T-helper 1 cell treated with Interleukin-12 subunit alpha and Interleukin-12 subunit beta and Interleukin-4 antibody, amounts not matched to agents 30 μg/mL and 1 μg/mL, for 36 hours (primary cell): ENCODE results near the gene ALDH1A2.
"Not testable (repeated sequence)": the region's sequence is repeated elsewhere in the genome, so short reads cannot be mapped to it uniquely, and the experiment has no call there.

ENCODE experiments used
- H3K27ac Mint-ChIP-seq: one replicate; pipeline ENCODE4 v1.8.0; 2021; ENCODE audit warnings: mild to moderate bottlenecking, mixed read lengths
- H3K27me3 Mint-ChIP-seq: one replicate; pipeline ENCODE4 v1.8.0; 2021; ENCODE audit warnings: low read depth, mixed read lengths
- H3K36me3 Mint-ChIP-seq: one replicate; pipeline ENCODE4 v1.8.0; 2021; ENCODE audit warnings: low read depth, mixed read lengths
- H3K4me1 Mint-ChIP-seq: one replicate; pipeline ENCODE4 v1.8.0; 2021; ENCODE audit warnings: low read depth, mixed read lengths
- H3K4me3 Mint-ChIP-seq: one replicate; pipeline ENCODE4 v1.8.0; 2021; ENCODE audit warnings: mild to moderate bottlenecking, moderate library complexity, mixed read lengths
- H3K9me3 Mint-ChIP-seq: one replicate; pipeline ENCODE4 v1.8.0; 2021; ENCODE audit warnings: mixed read lengths

ALDH1A2 gene

DNA sequence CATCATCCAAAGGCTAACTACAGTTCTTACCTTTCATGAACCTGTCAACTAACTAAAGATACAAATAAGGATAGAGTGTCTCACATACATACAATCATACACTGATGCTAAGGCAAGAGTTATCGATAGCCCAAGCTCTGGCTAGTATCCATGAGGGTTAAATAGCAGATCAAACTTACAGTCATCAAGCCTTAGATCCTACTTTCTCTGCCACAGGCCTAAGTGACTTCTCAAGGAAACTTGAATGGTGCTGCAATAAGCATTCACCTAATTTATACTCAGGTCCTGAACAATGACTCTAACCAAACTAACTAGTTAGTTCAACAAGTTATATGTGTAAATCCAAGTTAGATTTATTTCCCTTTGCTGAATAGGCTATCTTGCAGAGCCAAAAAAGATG, 51.0 kb downstream of the ALDH1A2 start:
- no peaks in the 10 kb centered on the region for H3K4me1 Mint-ChIP-seq
- H3K36me3 Mint-ChIP-seq: no peaks in the 10 kb centered on the region
- H3K27me3 Mint-ChIP-seq: peaks cover 41% of the 10 kb centered on the region
- H3K9me3 Mint-ChIP-seq: no peaks in the 10 kb centered on the region
- no peak overlapping the region for H3K4me3 Mint-ChIP-seq
- H3K27ac Mint-ChIP-seq: no peak overlapping the region

DNA sequence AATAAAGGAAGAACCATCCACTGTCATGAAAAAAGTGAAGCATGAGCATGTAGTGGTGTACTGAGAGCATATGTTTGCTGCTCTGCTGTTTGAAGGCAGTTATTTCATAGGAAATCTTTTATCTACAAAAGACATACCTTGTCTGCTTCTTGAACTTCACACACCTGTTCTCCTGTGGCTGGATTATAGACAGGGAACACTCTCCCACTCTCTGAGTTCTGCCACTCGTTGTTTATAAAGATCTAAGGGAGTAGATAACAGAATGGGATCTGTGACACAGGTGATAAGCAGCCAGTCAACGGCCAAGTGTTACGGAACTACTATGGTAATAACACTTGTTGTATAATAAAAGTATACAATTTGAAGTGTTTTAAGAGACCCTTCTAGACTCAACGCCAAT, 51.5 kb downstream of the ALDH1A2 start:
- Mint-ChIP-seq H3K4me3 (no peak overlapping the region), H3K27me3 (peaks cover 43% of the 10 kb centered on the region), H3K36me3 (no peaks in the 10 kb centered on the region), H3K4me1 (no peaks in the 10 kb centered on the region), H3K27ac (no peak overlapping the region), H3K9me3 (no peaks in the 10 kb centered on the region)

DNA sequence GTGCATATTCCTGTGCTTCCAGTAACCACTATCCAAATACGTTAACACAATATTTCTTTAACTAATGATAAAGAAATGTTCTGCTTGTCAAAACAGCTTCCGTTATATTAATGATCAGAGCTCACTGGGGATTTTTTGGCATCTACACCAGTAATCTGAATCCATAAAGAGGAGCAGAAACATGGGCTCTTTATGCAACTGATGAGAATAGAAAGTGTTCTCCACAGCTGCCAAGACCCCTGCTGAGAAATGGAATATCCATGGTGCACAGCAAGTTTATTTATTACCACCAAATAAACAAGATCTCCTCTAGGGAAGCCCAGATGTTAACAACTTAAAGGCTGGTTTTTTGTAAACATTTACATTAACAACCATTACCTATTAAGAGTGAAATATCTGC, 54.5 kb downstream of the ALDH1A2 start:
- Mint-ChIP-seq H3K4me3 (no peak overlapping the region), H3K36me3 (no peaks in the 10 kb centered on the region), H3K4me1 (no peaks in the 10 kb centered on the region), H3K27ac (no peak overlapping the region), H3K27me3 (peaks cover 55% of the 10 kb centered on the region), H3K9me3 (no peaks in the 10 kb centered on the region)

DNA sequence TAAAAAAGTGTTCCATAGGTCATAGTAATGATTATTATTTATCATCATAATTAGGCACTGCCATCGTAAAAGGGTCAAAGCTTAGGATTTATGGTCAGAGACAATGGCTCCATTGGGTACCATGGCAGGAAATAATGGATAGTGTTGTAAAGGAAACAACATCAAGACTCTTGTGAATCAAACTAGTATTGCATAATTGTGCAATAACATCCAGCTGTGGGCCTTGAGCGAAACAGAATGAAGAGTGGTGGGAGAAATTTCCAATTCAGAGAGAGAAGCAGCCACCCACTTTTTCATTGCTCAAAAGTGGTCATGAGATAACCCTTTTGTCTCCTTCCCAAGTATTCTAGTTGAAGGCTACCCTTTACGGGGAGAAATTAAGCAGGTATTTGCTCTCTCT, 61.7 kb downstream of the ALDH1A2 start:
- Mint-ChIP-seq H3K4me3 (no peak overlapping the region), H3K27ac (no peak overlapping the region), H3K36me3 (no peaks in the 10 kb centered on the region), H3K4me1 (no peaks in the 10 kb centered on the region), H3K9me3 (peaks cover 7% of the 10 kb centered on the region), H3K27me3 (peaks cover 30% of the 10 kb centered on the region)

DNA sequence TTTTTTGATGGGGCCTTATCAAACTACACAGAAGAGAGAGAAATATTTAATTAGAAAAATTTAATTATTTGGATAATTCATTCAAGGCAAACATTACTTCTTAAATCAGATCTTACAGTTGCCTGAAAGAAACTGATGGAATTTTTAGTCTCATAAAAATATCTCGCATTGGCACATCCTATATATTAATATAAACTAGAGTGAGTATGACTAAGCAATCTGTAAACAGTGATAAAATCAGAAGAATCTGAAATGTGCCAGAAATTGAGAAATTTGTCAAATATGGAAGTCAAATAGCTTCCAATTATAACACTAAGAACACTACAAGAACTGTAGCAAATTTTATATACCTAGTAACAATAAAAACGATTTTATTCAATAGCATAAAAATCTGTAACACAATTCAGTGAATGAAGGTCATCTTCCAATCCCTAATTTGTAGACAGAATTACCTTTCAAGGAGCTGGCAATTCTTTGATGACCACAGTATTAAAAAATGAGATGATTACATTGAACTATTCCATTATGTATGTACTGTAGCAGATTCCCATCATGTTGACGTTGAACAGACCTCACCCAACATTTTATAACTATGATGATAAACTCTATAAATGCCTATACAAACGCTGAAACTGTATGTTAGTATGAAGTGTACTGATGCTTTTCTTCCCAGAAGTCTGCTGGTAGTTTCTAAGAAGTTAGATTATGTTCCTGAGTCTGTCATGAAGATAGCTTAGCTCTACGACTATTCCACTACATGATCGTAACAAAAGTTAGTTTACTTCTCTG, 63.0 kb downstream of the ALDH1A2 start:
- H3K27me3 Mint-ChIP-seq: peaks cover 36% of the 10 kb centered on the region
- no peaks in the 10 kb centered on the region for H3K36me3 Mint-ChIP-seq
- H3K4me3 Mint-ChIP-seq: no peak overlapping the region
- H3K27ac Mint-ChIP-seq: no peak overlapping the region
- H3K4me1 Mint-ChIP-seq: no peaks in the 10 kb centered on the region
- peaks cover 7% of the 10 kb centered on the region for H3K9me3 Mint-ChIP-seq

DNA sequence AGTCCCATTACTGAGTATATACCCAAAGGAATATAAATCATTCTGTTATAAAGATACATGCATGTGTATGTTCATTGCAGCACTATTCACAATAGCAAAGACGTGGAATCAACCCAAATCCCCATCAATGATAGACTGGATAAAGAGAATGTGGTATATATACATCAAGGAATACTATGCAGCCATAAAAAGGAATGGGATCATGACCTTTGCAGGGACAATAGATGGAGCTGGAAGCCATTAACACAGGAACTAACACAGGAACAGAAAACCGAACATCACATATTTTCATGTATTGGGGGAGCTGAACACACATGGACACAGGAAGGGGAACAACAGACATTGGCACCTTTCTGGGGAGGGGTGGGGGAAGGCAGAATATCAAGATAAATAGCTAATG, 65.8 kb downstream of the ALDH1A2 start:
- peaks cover 51% of the 10 kb centered on the region for H3K27me3 Mint-ChIP-seq
- not testable (repeated sequence) for H3K4me1 Mint-ChIP-seq, H3K36me3 Mint-ChIP-seq, H3K9me3 Mint-ChIP-seq, H3K4me3 Mint-ChIP-seq, H3K27ac Mint-ChIP-seq

DNA sequence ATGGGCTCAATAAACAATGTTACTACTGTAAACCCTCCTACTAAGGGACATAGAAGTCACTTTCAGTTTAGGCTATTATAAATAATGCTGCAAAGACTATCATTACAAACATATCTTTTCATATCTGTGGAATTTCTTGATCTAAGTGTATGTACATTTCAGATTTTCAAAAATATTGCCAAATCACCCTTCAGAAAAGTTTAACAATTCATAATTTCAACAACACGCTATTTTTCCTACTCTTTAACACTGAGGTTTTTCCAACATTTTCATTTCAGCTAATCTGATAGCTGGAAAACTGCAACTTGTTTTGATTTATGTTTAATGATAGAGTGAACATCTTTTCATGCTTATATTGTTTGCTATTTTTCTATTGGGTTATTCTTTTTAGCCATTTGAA, 69.0 kb downstream of the ALDH1A2 start:
- no peaks in the 10 kb centered on the region for H3K4me1 Mint-ChIP-seq
- H3K36me3 Mint-ChIP-seq: no peaks in the 10 kb centered on the region
- H3K27me3 Mint-ChIP-seq: peaks cover 52% of the 10 kb centered on the region
- peaks cover 7% of the 10 kb centered on the region for H3K9me3 Mint-ChIP-seq
- no peak overlapping the region for H3K4me3 Mint-ChIP-seq
- H3K27ac Mint-ChIP-seq: no peak overlapping the region

DNA sequence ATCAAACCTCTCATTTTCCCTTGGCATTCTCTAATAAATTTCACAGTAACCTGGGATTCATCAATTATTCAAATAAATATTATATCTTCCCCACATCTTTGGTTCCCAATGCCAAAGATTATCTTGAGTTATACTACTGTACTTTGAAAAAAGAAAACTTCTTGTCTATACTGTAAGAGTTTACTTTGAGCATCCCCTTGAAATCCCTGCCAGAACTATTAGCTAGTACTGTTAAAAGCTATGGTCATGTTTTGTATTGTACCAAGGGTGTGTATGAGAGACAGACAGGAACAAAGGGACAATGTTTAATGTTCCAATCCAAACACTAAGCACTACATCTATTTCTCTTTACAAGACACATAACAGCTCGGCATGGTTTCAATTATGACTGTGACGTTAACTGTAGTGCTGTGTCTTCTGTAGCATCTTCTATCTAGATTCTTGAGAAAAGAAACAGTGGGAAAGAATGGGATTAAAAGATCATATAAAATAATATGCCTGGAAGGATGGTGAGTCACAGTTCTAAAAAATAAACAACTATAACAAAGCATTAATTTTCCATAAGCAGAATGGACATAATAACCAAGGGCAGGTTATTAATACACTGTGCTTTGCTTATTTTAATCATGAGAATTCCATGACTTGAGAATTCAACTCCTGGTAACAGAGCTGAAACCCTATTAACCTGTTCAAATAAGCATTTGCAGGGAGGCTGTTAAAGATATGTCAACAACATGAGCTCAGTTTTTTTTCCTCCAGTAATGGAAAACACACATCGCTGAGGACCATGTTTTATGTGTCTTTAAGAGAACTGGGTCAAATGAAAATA, 71.1 kb downstream of the ALDH1A2 start:
- no peak overlapping the region for H3K4me3 Mint-ChIP-seq
- H3K9me3 Mint-ChIP-seq: peaks cover 3% of the 10 kb centered on the region
- peaks cover 47% of the 10 kb centered on the region for H3K27me3 Mint-ChIP-seq
- H3K4me1 Mint-ChIP-seq: no peaks in the 10 kb centered on the region
- no peak overlapping the region for H3K27ac Mint-ChIP-seq
- H3K36me3 Mint-ChIP-seq: no peaks in the 10 kb centered on the region

DNA sequence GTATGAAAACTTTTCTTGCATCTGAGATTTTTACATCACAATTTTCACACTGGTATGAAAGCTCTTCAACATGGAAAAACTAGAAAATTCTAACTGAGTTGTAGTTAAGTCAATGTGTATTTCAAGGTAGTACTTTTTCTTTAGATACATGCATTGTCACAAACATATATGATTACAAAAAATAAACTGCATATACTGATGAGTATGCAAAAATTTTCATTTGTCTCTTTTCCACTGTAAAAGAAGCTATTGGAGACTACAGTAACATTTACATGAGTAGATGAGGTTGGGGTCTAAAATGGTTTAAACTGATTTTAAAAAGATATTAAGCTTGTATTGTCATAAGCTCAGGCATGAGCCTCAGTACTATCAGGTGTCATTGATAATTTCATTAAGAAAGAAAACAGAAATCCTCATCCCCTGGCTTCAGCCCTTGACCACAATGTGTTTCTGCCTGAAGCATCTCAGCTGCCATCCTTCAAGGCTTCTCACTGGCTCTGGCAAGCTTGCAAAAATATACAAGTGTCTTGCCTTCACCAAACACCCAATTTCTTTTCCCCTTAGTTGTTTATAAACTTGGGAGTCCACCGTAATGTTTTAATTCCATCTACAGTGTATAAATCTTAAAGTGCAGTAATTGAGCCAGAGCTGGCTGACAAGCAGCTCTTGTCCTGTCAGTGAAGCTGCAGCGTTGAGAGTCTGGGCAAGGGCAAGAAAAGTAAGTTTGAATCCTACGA, 71.9 kb downstream of the ALDH1A2 start:
- peaks cover 38% of the 10 kb centered on the region for H3K27me3 Mint-ChIP-seq
- H3K36me3 Mint-ChIP-seq: no peaks in the 10 kb centered on the region
- no peaks in the 10 kb centered on the region for H3K4me1 Mint-ChIP-seq
- H3K9me3 Mint-ChIP-seq: no peaks in the 10 kb centered on the region
- H3K27ac Mint-ChIP-seq: no peak overlapping the region
- H3K4me3 Mint-ChIP-seq: no peak overlapping the region

DNA sequence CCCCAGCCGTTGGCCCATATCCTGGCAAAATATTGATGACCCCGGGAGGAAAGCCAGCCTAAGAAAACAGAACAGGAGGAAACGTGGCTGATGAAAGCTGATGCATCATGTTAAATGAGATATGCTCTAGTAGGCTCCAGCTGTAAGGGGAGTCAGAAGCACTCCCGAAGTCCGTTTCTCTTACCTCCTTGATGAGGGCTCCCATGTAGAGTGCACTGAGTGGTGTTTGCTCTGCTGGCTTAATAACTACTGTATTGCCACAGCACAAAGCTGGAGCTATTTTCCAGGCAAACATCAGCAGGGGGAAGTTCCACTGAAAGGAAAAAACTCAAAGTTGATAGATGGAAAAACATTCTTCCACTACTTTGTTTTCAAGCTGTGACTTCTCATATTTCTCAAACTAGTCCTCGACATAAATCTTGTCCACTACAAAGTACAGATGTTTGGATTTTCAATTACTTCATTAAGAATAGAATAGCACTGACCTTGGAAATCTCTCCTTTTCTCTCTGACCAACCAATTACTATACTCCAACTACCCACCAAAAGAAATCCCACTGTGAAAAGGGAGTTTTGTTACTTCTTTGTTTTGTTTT, 72.7 kb downstream of the ALDH1A2 start:
- H3K9me3 Mint-ChIP-seq: no peaks in the 10 kb centered on the region
- H3K4me1 Mint-ChIP-seq: no peaks in the 10 kb centered on the region
- H3K27me3 Mint-ChIP-seq: peaks cover 31% of the 10 kb centered on the region
- H3K27ac Mint-ChIP-seq: no peak overlapping the region
- H3K36me3 Mint-ChIP-seq: no peaks in the 10 kb centered on the region
- no peak overlapping the region for H3K4me3 Mint-ChIP-seq

DNA sequence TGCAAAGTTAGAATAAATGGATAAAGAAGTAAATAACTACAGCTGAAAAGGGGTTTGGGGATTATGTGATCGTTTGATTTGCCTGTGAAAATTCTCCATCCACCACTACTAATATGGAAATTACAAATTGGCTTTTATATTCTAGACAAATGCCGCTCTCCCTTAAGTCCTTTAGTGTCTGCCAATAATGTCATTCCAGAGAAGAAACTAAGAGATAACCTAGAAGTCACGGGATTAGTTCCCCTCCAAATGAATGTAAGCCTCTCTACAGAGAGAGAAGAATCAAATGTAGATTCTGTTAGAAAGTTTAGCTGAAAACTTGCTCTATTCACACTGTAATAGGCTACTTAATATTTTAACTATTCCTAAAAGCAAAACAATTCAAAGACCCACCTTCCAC, 92.0 kb downstream of the ALDH1A2 start:
- Mint-ChIP-seq H3K4me3 (no peak overlapping the region), H3K4me1 (no peaks in the 10 kb centered on the region), H3K27ac (no peak overlapping the region), H3K36me3 (no peaks in the 10 kb centered on the region), H3K9me3 (no peaks in the 10 kb centered on the region), H3K27me3 (peaks cover 25% of the 10 kb centered on the region)

DNA sequence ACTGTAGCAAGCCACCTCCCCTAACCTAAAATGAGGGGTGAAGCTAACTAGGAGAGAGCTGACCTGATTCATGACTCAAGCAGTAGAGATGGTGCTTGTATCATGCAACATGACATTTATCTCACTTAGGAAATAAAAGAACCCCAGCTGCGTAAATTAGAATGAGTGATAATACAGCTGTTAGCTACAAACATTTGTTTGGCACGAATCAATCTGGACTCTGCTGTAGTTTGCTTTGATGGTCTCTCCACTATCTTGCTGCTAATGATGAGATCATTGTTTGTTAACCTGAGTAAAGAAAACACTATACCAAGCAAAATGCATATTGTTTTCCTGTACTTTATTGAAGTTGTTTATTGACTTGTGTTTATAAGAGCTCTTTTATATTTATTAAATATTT, 92.6 kb downstream of the ALDH1A2 start:
- Mint-ChIP-seq H3K36me3 (no peaks in the 10 kb centered on the region), H3K27ac (no peak overlapping the region), H3K9me3 (no peaks in the 10 kb centered on the region), H3K4me3 (no peak overlapping the region), H3K27me3 (peaks cover 25% of the 10 kb centered on the region), H3K4me1 (no peaks in the 10 kb centered on the region)

DNA sequence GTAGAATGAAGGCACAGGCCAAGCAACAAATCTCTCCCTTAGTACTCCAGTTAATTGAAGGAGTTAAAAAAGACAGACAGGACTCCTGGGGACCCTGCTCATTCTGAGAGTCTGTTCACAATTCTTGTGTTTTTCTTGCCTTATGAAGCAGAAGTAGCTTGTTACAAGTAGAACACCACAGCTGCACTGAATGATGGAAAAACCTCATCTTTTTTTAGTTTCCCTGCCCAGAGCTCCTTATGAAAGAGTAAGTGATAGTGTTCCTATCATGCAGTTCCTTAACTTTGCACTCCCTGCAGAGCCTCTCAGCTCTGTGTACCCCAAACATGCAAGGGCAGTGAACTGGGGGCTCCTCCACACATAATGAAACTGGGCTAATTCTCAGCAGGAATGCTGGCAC, 95.5 kb downstream of the ALDH1A2 start:
- Mint-ChIP-seq H3K9me3 (no peaks in the 10 kb centered on the region), H3K27ac (no peak overlapping the region), H3K4me3 (no peak overlapping the region), H3K4me1 (no peaks in the 10 kb centered on the region), H3K27me3 (peaks cover 21% of the 10 kb centered on the region), H3K36me3 (no peaks in the 10 kb centered on the region)

DNA sequence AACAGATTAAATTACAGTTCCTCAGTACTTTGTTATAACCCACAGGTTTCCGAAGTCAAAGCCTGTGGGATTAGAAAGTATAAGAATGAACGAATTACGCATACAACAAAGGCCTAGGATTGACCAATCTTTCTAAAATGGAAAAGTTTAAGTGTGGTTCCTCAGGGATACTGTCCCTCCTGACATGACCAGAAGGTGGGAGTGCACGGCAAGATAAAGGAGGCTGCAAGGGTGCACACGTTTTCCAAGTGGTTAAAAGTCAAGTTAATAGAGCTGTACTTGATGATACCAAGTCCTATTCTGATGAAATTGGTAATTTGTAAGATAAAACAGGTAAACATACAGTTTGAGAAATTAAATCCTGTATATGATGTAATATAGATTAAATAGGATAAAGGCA, 96.2 kb downstream of the ALDH1A2 start:
- Mint-ChIP-seq H3K36me3 (no peaks in the 10 kb centered on the region), H3K27me3 (peaks cover 27% of the 10 kb centered on the region), H3K27ac (no peak overlapping the region), H3K9me3 (no peaks in the 10 kb centered on the region), H3K4me3 (no peak overlapping the region), H3K4me1 (no peaks in the 10 kb centered on the region)
